Activated naive CD8-positive, alpha-beta T cell treated with anti-CD3 and anti-CD28 coated beads for 36 hours (primary cell): Measurements from ENCODE around the gene RALGAPB. TPM values are rescaled to one million over a fixed set of nuclear protein-coding genes. Genes with fewer than 3 reads are reported as not detected.
"Not testable (repeated sequence)": the region's sequence is repeated elsewhere in the genome, so short reads cannot be mapped to it uniquely, and the experiment has no call there.

Experiments
- DNase-seq: peaks from one replicate; pipeline ENCODE4 v3.0.0; 2021
- H3K27ac Mint-ChIP-seq: one replicate; pipeline ENCODE4 v1.8.0; 2022; ENCODE audit warnings: mild to moderate bottlenecking, moderate library complexity, mixed read lengths
- H3K27me3 Mint-ChIP-seq: one replicate; pipeline ENCODE4 v1.8.0; 2022; ENCODE audit warnings: mild to moderate bottlenecking, mixed read lengths
- H3K36me3 Mint-ChIP-seq: one replicate; pipeline ENCODE4 v1.8.0; 2021; ENCODE audit warnings: mild to moderate bottlenecking, mixed read lengths
- H3K4me1 Mint-ChIP-seq: one replicate; pipeline ENCODE4 v1.8.0; 2021; ENCODE audit warnings: mixed read lengths
- H3K4me3 Mint-ChIP-seq: one replicate; pipeline ENCODE4 v1.8.0; 2022; ENCODE audit warnings: mild to moderate bottlenecking, moderate library complexity, mixed read lengths
- H3K9me3 Mint-ChIP-seq: one replicate; pipeline ENCODE4 v1.8.0; 2022; ENCODE audit warnings: mixed read lengths
- total RNA-seq, 2 experiments: library from RNA; stranded (reverse); gene quantifications; one replicate each; pipeline ENCODE4 v1.2.3, GENCODE V29; 2021

The RALGAPB gene
- total RNA-seq, 2 experiments from 2014 or later = 25.1 to 25.6 TPM

DNA sequence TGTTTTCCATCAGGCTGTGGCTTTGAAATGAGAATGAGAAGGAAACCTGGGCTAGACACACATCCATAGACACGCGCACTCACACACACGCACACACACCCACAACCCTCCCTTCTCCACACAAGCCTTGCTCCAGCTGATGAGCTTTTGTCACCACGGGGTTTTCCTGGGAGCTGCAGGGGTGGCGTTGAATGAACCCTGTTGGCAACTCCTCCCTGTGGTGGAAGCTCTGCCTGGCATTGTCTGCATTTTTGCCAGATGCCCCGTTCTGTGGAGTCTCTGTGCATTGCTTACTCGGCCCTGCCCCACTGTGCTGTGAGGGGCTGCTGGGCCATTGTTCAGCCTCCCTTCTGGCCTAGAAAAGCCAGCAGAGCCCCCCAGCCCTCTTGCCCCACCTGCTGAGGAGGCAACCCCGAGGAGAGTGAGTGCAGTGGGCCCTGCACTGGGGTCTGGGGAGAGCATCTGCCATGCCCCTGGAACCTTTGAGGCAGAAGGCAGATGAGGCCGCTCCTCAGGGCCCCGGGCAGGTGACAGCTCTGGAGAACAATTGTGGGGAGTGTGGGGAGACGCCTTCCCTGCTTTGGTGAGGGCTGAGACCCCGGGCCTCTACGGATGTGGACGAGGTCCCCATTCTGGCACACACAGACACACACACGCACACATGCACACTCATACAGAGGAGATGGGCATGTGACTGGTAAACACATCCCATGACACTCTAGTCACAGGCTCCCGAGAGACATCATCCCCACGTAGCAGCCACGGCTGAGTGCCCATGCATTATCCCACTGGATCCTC lies 118.2 kb downstream of the RALGAPB start:
- H3K36me3 Mint-ChIP-seq = no peaks in the 10 kb centered on the region
- no peaks in the 10 kb centered on the region for H3K9me3 Mint-ChIP-seq

GRCh38 chr20:38591474-38592410 lies 119.1 kb downstream of the RALGAPB start:
- Mint-ChIP-seq H3K36me3 (no peaks in the 10 kb centered on the region), H3K4me1 (peaks cover 2% of the 10 kb centered on the region), H3K4me3 (no peak overlapping the region), H3K27me3 (peaks cover under 1% of the 10 kb centered on the region), H3K9me3 (no peaks in the 10 kb centered on the region), H3K27ac (no peak overlapping the region)
- no peak for DNase-seq

More for the DNA sequence above, 118.2 kb downstream of the RALGAPB start:
- no peak overlapping the region for H3K4me3 Mint-ChIP-seq
- H3K4me1 Mint-ChIP-seq = peaks cover 2% of the 10 kb centered on the region
- no peaks in the 10 kb centered on the region for H3K27me3 Mint-ChIP-seq
- no peak overlapping the region for H3K27ac Mint-ChIP-seq
- no peak for DNase-seq

GRCh38 chr20:38592411-38592790 lies 119.8 kb downstream of the RALGAPB start:
- H3K4me1 Mint-ChIP-seq, H3K27ac Mint-ChIP-seq, DNase-seq, H3K4me3 Mint-ChIP-seq, H3K27me3 Mint-ChIP-seq, H3K9me3 Mint-ChIP-seq, H3K36me3 Mint-ChIP-seq: not testable (repeated sequence)

- not testable (repeated sequence) for H3K4me3 Mint-ChIP-seq, H3K36me3 Mint-ChIP-seq, H3K9me3 Mint-ChIP-seq, H3K4me1 Mint-ChIP-seq, H3K27ac Mint-ChIP-seq, DNase-seq
- H3K27me3 Mint-ChIP-seq = peaks cover 17% of the 10 kb centered on the region
These were observed 121.6 kb downstream of the RALGAPB start for GRCh38 chr20:38594281-38594680.

- not testable (repeated sequence) for DNase-seq, H3K4me3 Mint-ChIP-seq, H3K4me1 Mint-ChIP-seq
These were observed 123.2 kb downstream of the RALGAPB start for GRCh38 chr20:38595886-38596285.

GRCh38 chr20:38599410-38599882 lies 126.8 kb downstream of the RALGAPB start:
- H3K27ac Mint-ChIP-seq = no peak overlapping the region
- H3K27me3 Mint-ChIP-seq = peaks cover 58% of the 10 kb centered on the region
- no peak overlapping the region for H3K4me3 Mint-ChIP-seq
- no peaks in the 10 kb centered on the region for H3K36me3 Mint-ChIP-seq
- peaks cover 10% of the 10 kb centered on the region for H3K4me1 Mint-ChIP-seq
- H3K9me3 Mint-ChIP-seq = no peaks in the 10 kb centered on the region
- DNase-seq = no peak

More at GRCh38 chr20:38595886-38596285, 123.2 kb downstream of the RALGAPB start:
- H3K36me3 Mint-ChIP-seq, H3K27ac Mint-ChIP-seq, H3K9me3 Mint-ChIP-seq: not testable (repeated sequence)
- peaks cover 26% of the 10 kb centered on the region for H3K27me3 Mint-ChIP-seq

- Mint-ChIP-seq H3K9me3 (no peaks in the 10 kb centered on the region), H3K27ac (no peak overlapping the region), H3K36me3 (no peaks in the 10 kb centered on the region), H3K4me3 (no peak overlapping the region), H3K27me3 (peaks cover 62% of the 10 kb centered on the region), H3K4me1 (peaks cover 10% of the 10 kb centered on the region)
- DNase-seq = no peak
These were observed 127.4 kb downstream of the RALGAPB start for GRCh38 chr20:38600057-38600456.

GRCh38 chr20:38601216-38602184 lies 128.9 kb downstream of the RALGAPB start, which contains the start of gene ARHGAP40:
ARHGAP40 (plus strand) TSS chr20:38601809.
- H3K27me3 Mint-ChIP-seq = peaks cover 73% of the 10 kb centered on the region
- H3K4me1 Mint-ChIP-seq = peaks cover 10% of the 10 kb centered on the region
- no peaks in the 10 kb centered on the region for H3K36me3 Mint-ChIP-seq
- peak; percentile 58 for DNase-seq
- no peaks in the 10 kb centered on the region for H3K9me3 Mint-ChIP-seq
- H3K4me3 Mint-ChIP-seq = peak within 1 kb of the TSS; percentile 65
- no peak within 1 kb of the TSS for H3K27ac Mint-ChIP-seq

GRCh38 chr20:38602185-38602581 lies 129.5 kb downstream of the RALGAPB start:
- DNase-seq = no peak
- Mint-ChIP-seq H3K36me3 (no peaks in the 10 kb centered on the region), H3K27ac (no peak overlapping the region), H3K27me3 (peaks cover 74% of the 10 kb centered on the region), H3K9me3 (no peaks in the 10 kb centered on the region), H3K4me1 (peaks cover 10% of the 10 kb centered on the region), H3K4me3 (no peak overlapping the region)

GRCh38 chr20:38603286-38603685 lies 130.6 kb downstream of the RALGAPB start:
- H3K9me3 Mint-ChIP-seq = no peaks in the 10 kb centered on the region
- H3K27me3 Mint-ChIP-seq = peaks cover 71% of the 10 kb centered on the region
- no peaks in the 10 kb centered on the region for H3K36me3 Mint-ChIP-seq
- no peak overlapping the region for H3K4me3 Mint-ChIP-seq
- H3K27ac Mint-ChIP-seq = no peak overlapping the region
- H3K4me1 Mint-ChIP-seq = peaks cover 10% of the 10 kb centered on the region
- DNase-seq = no peak

- H3K4me3 Mint-ChIP-seq = no peak overlapping the region
- peaks cover 10% of the 10 kb centered on the region for H3K4me1 Mint-ChIP-seq
- H3K9me3 Mint-ChIP-seq = no peaks in the 10 kb centered on the region
- peaks cover 70% of the 10 kb centered on the region for H3K27me3 Mint-ChIP-seq
- H3K36me3 Mint-ChIP-seq = no peaks in the 10 kb centered on the region
- no peak for DNase-seq
- H3K27ac Mint-ChIP-seq = no peak overlapping the region
These were observed 132.2 kb downstream of the RALGAPB start for GRCh38 chr20:38604873-38605303.

DNA sequence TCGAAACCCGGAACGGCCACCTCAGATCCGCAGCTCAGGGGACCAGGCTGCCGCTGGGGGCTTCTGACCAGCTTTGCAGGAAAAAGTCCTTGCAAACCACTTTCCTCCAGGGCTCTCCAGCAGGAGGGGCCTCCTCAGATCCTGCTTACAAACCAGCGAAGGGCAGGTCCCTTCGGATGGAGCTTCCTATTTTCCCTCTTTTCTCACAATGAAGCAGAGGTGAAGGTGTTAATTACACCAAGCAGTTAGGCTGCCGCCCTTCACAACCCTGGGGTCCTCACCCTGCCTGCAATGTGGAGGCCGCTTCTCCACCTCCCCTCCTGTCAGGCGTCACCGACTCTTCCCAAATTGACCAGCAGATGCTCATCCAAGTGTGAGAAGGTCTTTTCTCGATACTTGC lies 134.7 kb downstream of the RALGAPB start:
- no peak for DNase-seq
- Mint-ChIP-seq H3K27me3 (peaks cover 49% of the 10 kb centered on the region), H3K4me1 (peaks cover 1% of the 10 kb centered on the region), H3K9me3 (no peaks in the 10 kb centered on the region), H3K27ac (no peak overlapping the region), H3K36me3 (no peaks in the 10 kb centered on the region), H3K4me3 (no peak overlapping the region)

DNA sequence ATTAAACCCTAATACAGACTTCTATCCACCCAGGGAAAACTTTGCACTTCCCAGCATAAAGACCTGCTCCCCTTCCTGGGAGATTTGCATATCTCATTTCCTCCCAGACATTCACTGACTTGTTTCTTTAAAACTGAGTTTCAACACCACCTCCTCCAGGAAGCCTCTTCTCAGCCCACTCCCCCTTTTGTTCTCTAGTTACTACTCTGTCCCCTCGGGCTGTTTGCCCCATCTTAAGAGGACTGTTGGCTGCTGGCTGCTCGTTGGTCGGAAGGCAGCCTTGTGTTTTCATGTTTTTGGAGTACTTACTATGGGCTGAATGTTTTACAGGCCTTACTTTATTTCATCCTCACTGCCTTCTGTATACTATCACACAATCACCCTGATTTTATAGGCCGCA lies 135.5 kb downstream of the RALGAPB start:
- Mint-ChIP-seq H3K27ac (no peak overlapping the region), H3K27me3 (peaks cover 41% of the 10 kb centered on the region), H3K4me3 (no peak overlapping the region), H3K9me3 (no peaks in the 10 kb centered on the region), H3K4me1 (no peaks in the 10 kb centered on the region), H3K36me3 (no peaks in the 10 kb centered on the region)
- DNase-seq = no peak

GRCh38 chr20:38609815-38610214 lies 137.2 kb downstream of the RALGAPB start:
- no peak for DNase-seq
- H3K9me3 Mint-ChIP-seq = no peaks in the 10 kb centered on the region
- no peak overlapping the region for H3K4me3 Mint-ChIP-seq
- H3K36me3 Mint-ChIP-seq = no peaks in the 10 kb centered on the region
- H3K27me3 Mint-ChIP-seq = peaks cover 28% of the 10 kb centered on the region
- no peaks in the 10 kb centered on the region for H3K4me1 Mint-ChIP-seq
- no peak overlapping the region for H3K27ac Mint-ChIP-seq
